Mesendoderm (in vitro differentiated cells): ENCODE measurements around the gene PRKG2.
A peak's percentile ranks its signal among the peaks of the same experiment; 100 is the strongest.

Source experiments
- DNase-seq: peaks from one replicate; pipeline ENCODE4 v3.0.0; 2013
- H2AK5ac ChIP-seq: 2 replicates; pipeline ENCODE4 v1.6.1; 2013; ENCODE audit warnings: low read length, inconsistent platforms
- H2BK120ac ChIP-seq: 2 replicates; pipeline ENCODE4 v1.6.1; 2013; ENCODE audit warnings: low read depth, mild to moderate bottlenecking, low read length, moderate library complexity, mixed read lengths
- H2BK15ac ChIP-seq: replicated peaks from 2 replicates; pipeline ENCODE4 v1.6.1; 2013; ENCODE audit warnings: low read depth, mild to moderate bottlenecking, moderate library complexity
- H2BK5ac ChIP-seq: 2 replicates; pipeline ENCODE4 v1.6.1; 2013; ENCODE audit warnings: low read length, inconsistent platforms
- H3K18ac ChIP-seq: 2 replicates; pipeline ENCODE4 v1.6.1; 2013; ENCODE audit warnings: mild to moderate bottlenecking, low read length, mixed read lengths
- H3K23ac ChIP-seq: one replicate; pipeline ENCODE4 v1.6.1; 2013; ENCODE audit warnings: low read length
- H3K27ac ChIP-seq: 2 replicates; pipeline ENCODE4 v1.5.1; 2013; ENCODE audit warnings: low read depth, mild to moderate bottlenecking, inconsistent platforms, low read length, moderate library complexity
- H3K27me3 ChIP-seq: 2 replicates; pipeline ENCODE4 v1.6.1; 2013; ENCODE audit warnings: low read length, control low read depth, mild to moderate bottlenecking, inconsistent platforms; ENCODE audit not compliant: insufficient read depth, poor library complexity
- H3K36me3 ChIP-seq: 2 replicates; pipeline ENCODE4 v1.6.1; 2013; ENCODE audit warnings: low read length, inconsistent platforms; ENCODE audit not compliant: control insufficient read depth, insufficient read depth
- H3K4ac ChIP-seq: one replicate; pipeline ENCODE4 v1.6.1; 2013; ENCODE audit warnings: low read depth, mild to moderate bottlenecking, low read length, moderate library complexity
- H3K4me1 ChIP-seq: 2 replicates; pipeline ENCODE4 v1.6.1; 2013; ENCODE audit warnings: low read depth, low read length, inconsistent platforms; ENCODE audit not compliant: control insufficient read depth
- H3K4me2 ChIP-seq: 2 replicates; pipeline ENCODE4 v1.6.1; 2013; ENCODE audit warnings: low read length
- H3K4me3 ChIP-seq: 2 replicates; pipeline ENCODE4 v1.5.1; 2013; ENCODE audit warnings: mild to moderate bottlenecking, low read length
- H3K56ac ChIP-seq: one replicate; pipeline ENCODE4 v1.6.1; 2013; ENCODE audit warnings: low read length
- H3K79me1 ChIP-seq: 2 replicates; pipeline ENCODE4 v1.6.1; 2013; ENCODE audit warnings: low read length, inconsistent platforms
- H3K79me2 ChIP-seq: 2 replicates; pipeline ENCODE4 v1.6.1; 2013; ENCODE audit warnings: mild to moderate bottlenecking, low read length; ENCODE audit not compliant: control insufficient read depth, insufficient read depth
- H3K9ac ChIP-seq: 2 replicates; pipeline ENCODE4 v1.6.1; 2013; ENCODE audit warnings: low read length, inconsistent platforms
- H4K5ac ChIP-seq: one replicate; pipeline ENCODE4 v1.6.1; 2013; ENCODE audit warnings: low read length
- H4K8ac ChIP-seq: one replicate; pipeline ENCODE4 v1.6.1; 2013; ENCODE audit warnings: low read depth, mild to moderate bottlenecking, control low read depth, low read length, moderate library complexity
- WGBS: extraction: QIAGEN DNeasy Blood & Tissue Kit; methylation state at CpG from one replicate; pipeline ENCODE4 v1.1.7; 2013; ENCODE audit warnings: low lambda C conversion rate, missing lambda C conversion rate; ENCODE audit not compliant: insufficient coverage; ENCODE audit errors: extremely low coverage; 5-methylcytosine and 5-hydroxymethylcytosine counted together

The PRKG2 gene

DNA sequence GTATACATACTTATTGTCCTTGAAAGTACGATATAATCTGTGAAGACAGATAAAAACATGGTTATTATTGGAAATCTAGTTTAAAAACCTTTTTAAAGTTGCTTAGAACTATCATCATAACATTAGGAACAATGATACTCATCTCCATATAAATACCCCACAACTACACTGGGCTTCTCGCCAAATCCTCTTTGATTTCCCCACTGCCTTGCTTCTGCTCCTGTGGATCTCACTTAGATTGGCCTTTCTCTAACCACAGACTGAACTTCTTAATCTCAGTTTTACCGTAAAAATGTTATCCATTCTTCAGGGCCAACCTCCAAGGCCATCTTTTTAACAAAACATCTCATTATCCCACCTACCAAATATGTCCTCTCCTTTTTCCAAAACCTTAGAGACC lies 77.6 kb downstream of the PRKG2 start:
- Histone ChIP-seq H2BK15ac (no peak overlapping the region), H3K79me1 (no peaks in the 10 kb centered on the region), H3K9ac (no peak overlapping the region), H3K36me3 (no peaks in the 10 kb centered on the region), H3K18ac (no peak overlapping the region), H4K8ac (no peak overlapping the region), H3K23ac (no peak overlapping the region), H3K4me3 (no peak overlapping the region), H4K5ac (no peak overlapping the region), H3K27ac (no peak overlapping the region), H3K56ac (no peak overlapping the region), H2AK5ac (no peak overlapping the region), H2BK120ac (no peak overlapping the region), H3K4me2 (no peak overlapping the region), H3K27me3 (no peaks in the 10 kb centered on the region), H3K79me2 (no peaks in the 10 kb centered on the region), H2BK5ac (no peak overlapping the region), H3K4me1 (no peaks in the 10 kb centered on the region), H3K4ac (no peak overlapping the region)
- DNase-seq: no peak
- WGBS: no CpG with 5 or more reads among the region's 3 CpGs

DNA sequence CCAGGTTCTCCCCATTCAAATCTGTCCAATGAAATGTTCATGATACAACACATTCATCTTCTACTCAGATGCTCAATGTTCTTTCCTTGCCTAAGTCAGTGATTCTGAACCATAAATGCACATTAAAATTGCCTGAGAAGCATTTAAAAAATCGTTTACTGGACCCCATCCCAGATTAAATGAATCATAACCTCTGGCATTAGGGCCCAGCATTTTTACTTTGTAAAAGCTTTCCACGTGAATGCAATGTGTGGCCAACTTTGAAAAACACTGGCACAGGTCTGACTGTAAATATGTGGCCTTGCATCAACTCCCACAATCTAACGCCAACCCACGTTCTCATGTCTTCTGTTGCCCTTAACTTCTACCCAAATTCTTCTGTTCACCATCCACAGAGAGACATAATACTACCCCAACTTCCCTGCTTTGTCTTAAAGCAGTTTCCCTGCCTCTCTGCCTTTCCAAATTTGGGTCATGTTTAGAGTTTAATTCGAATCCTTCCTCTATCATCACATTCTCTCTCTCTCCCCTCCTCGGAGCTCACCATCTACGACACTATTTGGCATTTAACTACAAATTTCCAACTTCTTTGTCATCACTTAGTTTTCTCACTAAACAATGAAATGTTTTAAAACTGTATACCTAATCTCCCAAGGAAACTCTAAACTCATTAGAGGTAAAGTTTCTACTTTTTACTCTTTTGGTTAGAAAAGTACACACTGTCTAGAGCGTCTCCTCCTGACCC lies 78.7 kb downstream of the PRKG2 start:
- no peak overlapping the region for H3K23ac ChIP-seq
- H3K79me1 ChIP-seq: no peaks in the 10 kb centered on the region
- no peak overlapping the region for H3K4ac ChIP-seq
- no peak overlapping the region for H4K8ac ChIP-seq
- H3K36me3 ChIP-seq: no peaks in the 10 kb centered on the region
- no peak overlapping the region for H2BK5ac ChIP-seq
- H2BK15ac ChIP-seq: no peak overlapping the region
- H3K27me3 ChIP-seq: no peaks in the 10 kb centered on the region
- H3K9ac ChIP-seq: no peak overlapping the region
- H4K5ac ChIP-seq: no peak overlapping the region
- no peaks in the 10 kb centered on the region for H3K4me1 ChIP-seq
- DNase-seq: no peak
- H3K4me2 ChIP-seq: no peak overlapping the region
- no peak overlapping the region for H2BK120ac ChIP-seq
- no peak overlapping the region for H2AK5ac ChIP-seq
- H3K79me2 ChIP-seq: no peaks in the 10 kb centered on the region
- H3K18ac ChIP-seq: no peak overlapping the region
- 100% methylated on average over 2 of the region's 8 CpGs for WGBS
- no peak overlapping the region for H3K27ac ChIP-seq
- H3K56ac ChIP-seq: no peak overlapping the region
- no peak overlapping the region for H3K4me3 ChIP-seq

DNA sequence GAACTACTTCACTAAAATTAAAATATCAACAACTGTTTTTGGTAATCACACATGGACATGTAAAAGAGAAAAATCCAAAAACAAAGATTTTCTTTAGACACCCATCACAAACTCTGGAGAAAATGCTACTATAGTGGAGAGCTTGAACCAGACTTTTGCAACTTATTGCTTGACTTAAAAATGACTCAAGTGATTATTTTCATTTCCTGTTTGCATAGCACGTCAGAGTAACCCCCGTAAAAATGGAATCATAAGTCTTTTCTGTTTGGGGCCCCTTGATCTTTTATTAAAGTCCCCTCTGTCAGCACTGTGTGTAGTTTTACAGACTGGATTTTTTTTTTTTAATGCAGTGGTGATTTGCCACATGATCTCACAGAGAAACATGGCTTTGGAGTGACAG lies 79.5 kb downstream of the PRKG2 start:
- Histone ChIP-seq H2BK15ac (no peak overlapping the region), H3K79me1 (no peaks in the 10 kb centered on the region), H3K27me3 (no peaks in the 10 kb centered on the region), H2BK120ac (no peak overlapping the region), H3K4me3 (no peak overlapping the region), H3K4ac (no peak overlapping the region), H3K4me1 (no peaks in the 10 kb centered on the region), H3K18ac (no peak overlapping the region), H3K36me3 (no peaks in the 10 kb centered on the region), H3K9ac (no peak overlapping the region), H3K23ac (no peak overlapping the region), H4K8ac (no peak overlapping the region), H3K4me2 (no peak overlapping the region), H4K5ac (no peak overlapping the region), H3K79me2 (no peaks in the 10 kb centered on the region), H3K56ac (no peak overlapping the region), H3K27ac (no peak overlapping the region), H2BK5ac (no peak overlapping the region), H2AK5ac (no peak overlapping the region)
- no CpG with 5 or more reads among the region's 2 CpGs for WGBS
- no peak for DNase-seq

DNA sequence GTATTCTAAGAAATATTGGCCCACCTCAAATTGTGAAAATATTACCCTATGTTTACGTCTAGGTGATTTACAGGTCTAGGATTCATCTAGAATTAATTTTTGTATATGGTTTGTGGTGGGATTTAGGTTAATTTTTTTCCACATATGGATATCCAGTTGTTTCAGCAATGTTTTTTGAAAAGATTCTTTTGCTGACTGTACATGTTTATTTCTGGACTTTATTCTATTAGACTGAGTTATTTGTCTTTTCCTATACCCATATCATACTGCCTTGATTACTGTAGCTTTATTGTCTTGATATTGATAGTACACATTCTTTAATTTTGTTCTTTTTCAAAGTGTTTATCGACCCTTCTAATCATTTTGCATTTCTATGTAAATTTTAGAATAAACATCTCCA lies 83.5 kb downstream of the PRKG2 start:
- Histone ChIP-seq H3K4me2 (no peak overlapping the region), H3K4me3 (no peak overlapping the region), H3K27ac (no peak overlapping the region), H3K18ac (no peak overlapping the region), H2BK15ac (no peak overlapping the region), H2BK5ac (no peak overlapping the region), H2AK5ac (no peak overlapping the region), H3K36me3 (no peaks in the 10 kb centered on the region), H2BK120ac (no peak overlapping the region), H3K4me1 (no peaks in the 10 kb centered on the region), H3K79me1 (no peaks in the 10 kb centered on the region), H4K5ac (no peak overlapping the region), H3K4ac (no peak overlapping the region), H3K23ac (no peak overlapping the region), H3K27me3 (no peaks in the 10 kb centered on the region), H4K8ac (no peak overlapping the region), H3K79me2 (no peaks in the 10 kb centered on the region), H3K9ac (no peak overlapping the region), H3K56ac (no peak overlapping the region)
- WGBS: 100% methylated on average over 1 of the region's 2 CpGs
- DNase-seq: no peak

DNA sequence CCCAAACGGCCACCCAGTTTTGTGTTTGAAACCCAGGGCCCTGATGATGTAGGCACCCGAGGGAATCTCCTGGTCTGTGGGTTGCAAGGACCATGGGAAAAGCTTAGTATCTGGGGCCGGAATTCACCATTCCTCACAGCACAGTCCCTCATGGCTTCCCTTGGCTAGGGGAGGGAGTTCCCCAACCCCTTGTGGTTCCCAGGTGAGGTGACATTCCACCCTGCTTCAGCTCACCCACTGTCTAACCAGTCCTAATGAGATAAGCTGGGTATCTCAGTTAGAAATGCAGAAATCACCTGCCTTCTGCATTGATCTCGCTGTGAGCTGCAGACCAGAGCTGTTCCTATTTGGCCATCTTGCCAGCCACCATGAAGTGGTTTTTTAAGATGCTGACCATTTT lies 84.0 kb downstream of the PRKG2 start:
- Histone ChIP-seq H3K27me3 (no peaks in the 10 kb centered on the region), H3K18ac (no peak overlapping the region), H4K5ac (no peak overlapping the region), H3K4me2 (no peak overlapping the region), H2BK5ac (no peak overlapping the region), H3K79me1 (no peaks in the 10 kb centered on the region), H3K23ac (no peak overlapping the region), H3K4me1 (no peaks in the 10 kb centered on the region), H3K79me2 (no peaks in the 10 kb centered on the region), H2BK120ac (no peak overlapping the region), H3K9ac (no peak overlapping the region), H3K4ac (no peak overlapping the region), H3K56ac (no peak overlapping the region), H3K27ac (no peak overlapping the region), H3K4me3 (no peak overlapping the region), H4K8ac (no peak overlapping the region), H3K36me3 (no peaks in the 10 kb centered on the region), H2AK5ac (no peak overlapping the region), H2BK15ac (no peak overlapping the region)
- no CpG with 5 or more reads among the region's 4 CpGs for WGBS
- DNase-seq: no peak

DNA sequence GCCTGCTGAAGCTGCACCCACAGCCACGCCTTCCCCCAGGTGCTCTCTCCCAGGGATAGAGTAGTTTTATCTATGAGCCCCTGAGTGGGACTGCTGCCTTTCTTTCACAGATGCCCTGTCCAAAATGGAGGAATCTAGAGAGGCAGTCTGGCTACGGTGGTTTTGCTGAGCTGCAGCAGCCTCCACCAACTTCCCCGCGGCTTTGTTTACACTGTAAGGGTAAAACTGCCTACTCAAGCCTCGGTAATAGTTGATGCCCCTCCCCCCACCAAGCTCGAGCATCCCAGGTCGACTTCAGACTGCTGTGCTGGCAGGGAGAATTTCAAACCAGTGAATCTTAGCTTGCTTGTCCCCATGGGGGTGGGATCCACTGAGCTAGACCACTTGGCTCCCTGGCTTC lies 84.5 kb downstream of the PRKG2 start:
- H3K4me2 ChIP-seq: no peak overlapping the region
- H2BK15ac ChIP-seq: no peak overlapping the region
- no peak overlapping the region for H4K8ac ChIP-seq
- no CpG with 5 or more reads among the region's 7 CpGs for WGBS
- H3K23ac ChIP-seq: no peak overlapping the region
- H3K27ac ChIP-seq: no peak overlapping the region
- no peak overlapping the region for H4K5ac ChIP-seq
- H3K4me3 ChIP-seq: no peak overlapping the region
- no peak overlapping the region for H2BK5ac ChIP-seq
- H3K4ac ChIP-seq: no peak overlapping the region
- H2AK5ac ChIP-seq: no peak overlapping the region
- no peak overlapping the region for H3K9ac ChIP-seq
- no peak overlapping the region for H2BK120ac ChIP-seq
- H3K79me2 ChIP-seq: no peaks in the 10 kb centered on the region
- H3K18ac ChIP-seq: no peak overlapping the region
- peak; percentile 18 for DNase-seq
- H3K36me3 ChIP-seq: no peaks in the 10 kb centered on the region
- H3K27me3 ChIP-seq: no peaks in the 10 kb centered on the region
- H3K79me1 ChIP-seq: no peaks in the 10 kb centered on the region
- H3K4me1 ChIP-seq: no peaks in the 10 kb centered on the region
- H3K56ac ChIP-seq: no peak overlapping the region
